B cell (primary cell): Measurements from ENCODE around the gene SIM1. TPM values are rescaled to one million over a fixed set of nuclear protein-coding genes. Genes with fewer than 3 reads are reported as not detected.

Source experiments
- ATAC-seq: fragments of 200-7000 bp; cut with Tn5 transposase; one replicate; pipeline ENCODE4 v1.10.0; 2021; ENCODE audit warnings: low read depth, mild to moderate bottlenecking, moderate number of reproducible peaks, moderate library complexity
- CTCF ChIA-PET: fragments of 350-600 bp; sonication (Branson Sonifier 250); formaldehyde crosslinking; loops from one replicate; lab custom pipeline; 2021; ENCODE audit warnings: antibody characterized with exemption, inconsistent platforms; lab: Charles Lee
- POLR2A ChIA-PET: fragments of 350-600 bp; sonication (Branson Sonifier 250); formaldehyde crosslinking; loops from one replicate; lab custom pipeline; 2021; ENCODE audit warnings: antibody characterized with exemption; lab: Charles Lee
- DNase-seq: peaks from one replicate; pipeline ENCODE4 v3.0.0; 2013
- H2AFZ ChIP-seq: 2 replicates; pipeline ENCODE4 v1.6.1; 2012; ENCODE audit warnings: mild to moderate bottlenecking, low read depth, low read length; ENCODE audit not compliant: insufficient read depth, poor library complexity, severe bottlenecking
- H3K27ac ChIP-seq, 2 donors: 1 replicate in 1 of 2; 2 replicates in 1 of 2; pipeline ENCODE4 v1.5.1; 2012 to 2013; ENCODE audit warnings: low read length in 2 of 2, mild to moderate bottlenecking in 2 of 2, moderate library complexity in 1 of 2
- H3K27me3 ChIP-seq, 4 experiments: fragments of 200-600 bp in 1 of 4; sonication (generic) in 1 of 4; replicated peaks in 1 of 4; 1 replicate in 2 of 4; 2 replicates in 2 of 4; pipeline versions ENCODE4 v1.6.1 to v1.7.0; 2013 to 2016; ENCODE audit warnings: low read length in 3 of 4, mild to moderate bottlenecking in 2 of 4, mixed read lengths in 1 of 4, moderate library complexity in 1 of 4; ENCODE audit not compliant: insufficient read depth in 4 of 4, control insufficient read depth in 3 of 4; ENCODE audit errors: control extremely low read depth in 1 of 4
- H3K36me3 ChIP-seq, 2 experiments: replicated peaks in 1 of 2; 1 replicate in 1 of 2; 2 replicates in 1 of 2; pipeline versions ENCODE4 v1.6.1 to v1.7.1; 2013; ENCODE audit warnings: low read length in 1 of 2; ENCODE audit not compliant: insufficient read depth in 2 of 2, control insufficient read depth in 1 of 2; ENCODE audit errors: control extremely low read depth in 1 of 2, extremely low read depth in 1 of 2
- H3K4me1 ChIP-seq, 2 donors: fragments of 200-600 bp in 1 of 2; sonication (generic) in 1 of 2; 1 replicate in 1 of 2; 2 replicates in 1 of 2; pipeline versions ENCODE4 v1.5.1 to v1.6.1; 2013 to 2017; ENCODE audit warnings: low read length in 2 of 2; ENCODE audit not compliant: control insufficient read depth in 2 of 2, insufficient read depth in 2 of 2
- H3K4me2 ChIP-seq: replicated peaks from 2 replicates; pipeline ENCODE3; 2012; ENCODE audit warnings: mild to moderate bottlenecking, low read depth, low read length; ENCODE audit not compliant: poor library complexity, severe bottlenecking
- H3K4me3 ChIP-seq, 5 experiments: fragments of 200-600 bp in 1 of 5; sonication (generic) in 1 of 5; 1 replicate in 3 of 5; 2 replicates in 2 of 5; pipeline versions ENCODE4 v1.5.1 to v1.7.0; 2011 to 2016; ENCODE audit warnings: low read length in 4 of 5, mild to moderate bottlenecking in 4 of 5, low read depth in 2 of 5, control low read depth in 1 of 5, moderate library complexity in 1 of 5; ENCODE audit not compliant: insufficient read depth in 1 of 5; ENCODE audit errors: control extremely low read depth in 1 of 5, extremely low read depth in 1 of 5
- H3K79me2 ChIP-seq: fragments of 200-600 bp; sonication (generic); one replicate; pipeline ENCODE4 v1.6.0; 2016; ENCODE audit warnings: low read length; ENCODE audit not compliant: control insufficient read depth, insufficient read depth
- H3K9ac ChIP-seq: fragments of 200-600 bp; sonication (generic); 2 replicates; pipeline ENCODE4 v1.6.1; 2017; ENCODE audit warnings: mild to moderate bottlenecking, low read length, moderate library complexity
- H3K9me3 ChIP-seq, 3 donors: one replicate each; pipeline versions ENCODE4 v1.6.1 to v1.7.1; 2013; ENCODE audit warnings: low read length in 2 of 3; ENCODE audit not compliant: control insufficient read depth in 2 of 3, insufficient read depth in 1 of 3; ENCODE audit errors: control extremely low read depth in 1 of 3
- H4K20me1 ChIP-seq: 2 replicates; pipeline ENCODE4 v1.6.0; 2012; ENCODE audit warnings: mild to moderate bottlenecking, low read length; ENCODE audit not compliant: insufficient read depth, control insufficient read depth, poor library complexity, severe bottlenecking
- H3K27ac Mint-ChIP-seq: one replicate; pipeline ENCODE4 v1.8.0; 2021; ENCODE audit warnings: mixed read lengths
- H3K27me3 Mint-ChIP-seq: one replicate; pipeline ENCODE4 v1.8.0; 2021; ENCODE audit warnings: mixed read lengths
- H3K4me1 Mint-ChIP-seq: one replicate; pipeline ENCODE4 v1.8.0; 2021; ENCODE audit warnings: mixed read lengths
- H3K4me3 Mint-ChIP-seq: one replicate; pipeline ENCODE4 v1.8.0; 2021; ENCODE audit warnings: mixed read lengths
- H3K9me3 Mint-ChIP-seq: one replicate; pipeline ENCODE4 v1.8.0; 2022; ENCODE audit warnings: mixed read lengths; ENCODE audit not compliant: insufficient read depth
- CTCF ChIP-seq: fragments of 200-600 bp; IDR thresholded peaks from one replicate; pipeline ENCODE4 v1.8.0; 2022; ENCODE audit warnings: antibody characterized with exemption, mild to moderate bottlenecking
- EZH2 ChIP-seq: IDR thresholded peaks from 2 replicates; pipeline ENCODE4 v1.6.1; 2012; ENCODE audit warnings: borderline replicate concordance, low read depth, mild to moderate bottlenecking, moderate library complexity, low read length; ENCODE audit not compliant: insufficient read depth, poor library complexity, severe bottlenecking
- WGBS: methylation state at CpG from one replicate; pipeline ENCODE4 v1.1.5; 2013; ENCODE audit warnings: missing lambda C conversion rate; ENCODE audit not compliant: insufficient coverage; 5-methylcytosine and 5-hydroxymethylcytosine counted together
- intact Hi-C: fragments of 100-400 bp; cut with micrococcal nuclease; formaldehyde crosslinking; loops from one replicate; pipeline ENCODE4 v1.10.0; 2022
- polyA plus RNA-seq: library from polyadenylated mRNA; depleted of rRNA; stranded (reverse); fragments of >200 nt; gene quantifications from 2 replicates; pipeline ENCODE4 v1.2.3, GENCODE V29; 2012
- total RNA-seq, 2 donors: library from RNA; stranded (reverse); fragments of 120-200 nt in 1 of 2; gene quantifications; 1 replicate in 1 of 2; 2 replicates in 1 of 2; pipeline versions ENCODE4 v1.2.3 to v1.2.4, GENCODE V29; 2013 to 2022

The SIM1 gene
- total and polyA plus RNA-seq, 2 donors (not counting 1 experiment from before 2014, with no cell fraction given), result not detected

- H3K27ac Mint-ChIP-seq, result no peak overlapping the region
- ATAC-seq, result no peak
- H3K9ac ChIP-seq, result no peak overlapping the region
- peaks cover 0 to 92% (median 74%) of the 10 kb centered on the region in 4 experiments for H3K27me3 ChIP-seq
- ChIA-PET CTCF (no interaction called here), POLR2A (no interaction called here)
- H3K27me3 Mint-ChIP-seq, result peaks cover 55% of the 10 kb centered on the region
- H3K4me3 Mint-ChIP-seq, result no peak overlapping the region
- 10% methylated on average over 48 of the region's 54 CpGs for WGBS
- intact Hi-C loops, result loop anchor here (5.0 kb wide), 1 partner anchor 843 kb away; no protein-coding TSS in a partner anchor
- no peak for TF ChIP-seq CTCF
- TF ChIP-seq EZH2, result no peak
- no peak overlapping the region for H3K27ac ChIP-seq
- H3K4me3 ChIP-seq, result no peak overlapping the region
- no peak overlapping the region for H2AFZ ChIP-seq
- peaks cover 4 to 20% of the 10 kb centered on the region in 2 donors for H3K4me1 ChIP-seq
- no peaks in the 10 kb centered on the region for H4K20me1 ChIP-seq
- H3K9me3 ChIP-seq, result peaks cover 8 to 43% (median 17%) of the 10 kb centered on the region in 3 donors
- no peaks in the 10 kb centered on the region for H3K79me2 ChIP-seq
- H3K36me3 ChIP-seq, result no peaks in the 10 kb centered on the region
- no peak overlapping the region for H3K4me2 ChIP-seq
- no peaks in the 10 kb centered on the region for H3K9me3 Mint-ChIP-seq
- no peaks in the 10 kb centered on the region for H3K4me1 Mint-ChIP-seq
- DNase-seq, result peak; percentile 37
Measured at GRCh38 chr6:100455230-100456124, 9.2 kb downstream of the SIM1 start.
